ENCODE data around the gene LNPK. TPM values are rescaled to one million over a fixed set of nuclear protein-coding genes. Genes with fewer than 3 reads are reported as not detected.

Gene LNPK
- total RNA-seq, 4 donors from 2014 or later = 18.0 to 33.6 (median 25.7) TPM

DNA sequence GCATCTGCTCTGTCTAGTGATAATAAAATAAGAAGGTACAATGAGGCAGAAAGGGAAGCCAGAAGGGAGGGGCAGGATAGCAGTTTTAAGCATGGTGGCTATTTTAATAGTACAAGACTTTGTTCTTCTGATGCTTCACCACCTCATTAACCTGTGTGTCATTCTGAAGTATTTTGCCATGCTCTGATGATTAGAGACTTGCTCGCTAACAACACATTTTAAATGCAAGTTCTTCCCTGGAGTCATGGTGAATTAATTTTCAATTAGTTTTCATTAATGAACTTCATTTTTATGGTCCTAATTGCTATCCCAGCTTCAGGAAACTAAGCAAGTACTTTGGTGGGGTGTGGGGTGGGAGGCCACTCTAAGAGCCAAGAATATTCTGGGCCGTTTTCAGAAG is 25.7 kb upstream of the LNPK start:
- Histone ChIP-seq H3K27ac (no peak overlapping the region), H3K36me3 (no peaks in the 10 kb centered on the region), H3K27me3 (peaks cover 31% of the 10 kb centered on the region), H3K4me1 (peaks cover 0 to 12% (median 5%) of the 10 kb centered on the region in 4 donors), H3K9me3 (no peaks in the 10 kb centered on the region), H3K4me3 (no peak overlapping the region)
- in situ Hi-C loops (cut with MboI; ENCODE audit: low pct_ligation_motif_present in 1 of 4, low pct_unique_long_range_greater_than_20kb in 1 of 4, low sequenced_read_pairs in 3 of 4) = no loop called here
- TF ChIP-seq POLR2A (IDR thresholded peaks at IDR 0.05) (no peak), POLR2AphosphoS5 (IDR thresholded peaks at IDR 0.05) (no peak), EP300 (IDR thresholded peaks at IDR 0.05; ENCODE audit: low read depth) (no peak)
- TF ChIP-seq, protein P1, sequence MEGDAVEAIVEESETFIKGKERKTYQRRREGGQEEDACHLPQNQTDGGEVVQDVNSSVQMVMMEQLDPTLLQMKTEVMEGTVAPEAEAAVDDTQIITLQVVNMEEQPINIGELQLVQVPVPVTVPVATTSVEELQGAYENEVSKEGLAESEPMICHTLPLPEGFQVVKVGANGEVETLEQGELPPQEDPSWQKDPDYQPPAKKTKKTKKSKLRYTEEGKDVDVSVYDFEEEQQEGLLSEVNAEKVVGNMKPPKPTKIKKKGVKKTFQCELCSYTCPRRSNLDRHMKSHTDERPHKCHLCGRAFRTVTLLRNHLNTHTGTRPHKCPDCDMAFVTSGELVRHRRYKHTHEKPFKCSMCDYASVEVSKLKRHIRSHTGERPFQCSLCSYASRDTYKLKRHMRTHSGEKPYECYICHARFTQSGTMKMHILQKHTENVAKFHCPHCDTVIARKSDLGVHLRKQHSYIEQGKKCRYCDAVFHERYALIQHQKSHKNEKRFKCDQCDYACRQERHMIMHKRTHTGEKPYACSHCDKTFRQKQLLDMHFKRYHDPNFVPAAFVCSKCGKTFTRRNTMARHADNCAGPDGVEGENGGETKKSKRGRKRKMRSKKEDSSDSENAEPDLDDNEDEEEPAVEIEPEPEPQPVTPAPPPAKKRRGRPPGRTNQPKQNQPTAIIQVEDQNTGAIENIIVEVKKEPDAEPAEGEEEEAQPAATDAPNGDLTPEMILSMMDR (IDR thresholded peaks at IDR 0.05) = no peak
- WGBS, 2 donors (ENCODE audit: low coverage in 1 of 2) = 68 to 70% methylated on average over 2 of the region's 2 CpGs
- intact Hi-C loops (cut with DNase I; ENCODE audit: low total_unique reads) = no loop called here
- DNase-seq = no peak

- no peak for DNase-seq
- H3K36me3 ChIP-seq = no peaks in the 10 kb centered on the region
- peaks cover 0 to 11% (median 5%) of the 10 kb centered on the region in 4 donors for H3K4me1 ChIP-seq
- H3K4me3 ChIP-seq = no peak overlapping the region
- no peak overlapping the region for H3K27ac ChIP-seq
- TF ChIP-seq EP300 (IDR thresholded peaks at IDR 0.05; ENCODE audit: low read depth) (no peak), POLR2A (IDR thresholded peaks at IDR 0.05) (no peak), POLR2AphosphoS5 (IDR thresholded peaks at IDR 0.05) (no peak)
- TF ChIP-seq, protein P1 (IDR thresholded peaks at IDR 0.05) = no peak
- 66 to 83% methylated on average over 4 of the region's 4 CpGs for WGBS, 2 donors (ENCODE audit: low coverage in 1 of 2)
- no peaks in the 10 kb centered on the region for H3K9me3 ChIP-seq
- intact Hi-C loops (cut with DNase I; ENCODE audit: low total_unique reads) (no loop called here), in situ Hi-C loops (cut with MboI; ENCODE audit: low pct_ligation_motif_present in 1 of 4, low pct_unique_long_range_greater_than_20kb in 1 of 4, low sequenced_read_pairs in 3 of 4) (no loop called here)
- peaks cover 31% of the 10 kb centered on the region for H3K27me3 ChIP-seq
Measured at GRCh38 chr2:176025932-176026331, 23.9 kb upstream of the LNPK start.

- in situ Hi-C loops (cut with MboI; ENCODE audit: low pct_ligation_motif_present in 1 of 4, low pct_unique_long_range_greater_than_20kb in 1 of 4, low sequenced_read_pairs in 3 of 4) = no loop called here
- Histone ChIP-seq H3K9me3 (no peaks in the 10 kb centered on the region), H3K4me1 (peaks cover 0 to 5% (median 0%) of the 10 kb centered on the region in 4 donors), H3K27me3 (peaks cover 31% of the 10 kb centered on the region), H3K36me3 (no peaks in the 10 kb centered on the region), H3K27ac (no peak overlapping the region), H3K4me3 (no peak overlapping the region)
- WGBS, 2 donors (ENCODE audit: low coverage in 1 of 2) = 31 to 57% methylated on average over 2 of the region's 2 CpGs
- DNase-seq = no peak
- intact Hi-C loops (cut with DNase I; ENCODE audit: low total_unique reads) = no loop called here
- TF ChIP-seq, protein P1 (IDR thresholded peaks at IDR 0.05) = no peak
- TF ChIP-seq POLR2A (IDR thresholded peaks at IDR 0.05) (no peak), POLR2AphosphoS5 (IDR thresholded peaks at IDR 0.05) (no peak), EP300 (IDR thresholded peaks at IDR 0.05; ENCODE audit: low read depth) (no peak)
Measured at GRCh38 chr2:176024083-176024482, 22.0 kb upstream of the LNPK start.

DNA sequence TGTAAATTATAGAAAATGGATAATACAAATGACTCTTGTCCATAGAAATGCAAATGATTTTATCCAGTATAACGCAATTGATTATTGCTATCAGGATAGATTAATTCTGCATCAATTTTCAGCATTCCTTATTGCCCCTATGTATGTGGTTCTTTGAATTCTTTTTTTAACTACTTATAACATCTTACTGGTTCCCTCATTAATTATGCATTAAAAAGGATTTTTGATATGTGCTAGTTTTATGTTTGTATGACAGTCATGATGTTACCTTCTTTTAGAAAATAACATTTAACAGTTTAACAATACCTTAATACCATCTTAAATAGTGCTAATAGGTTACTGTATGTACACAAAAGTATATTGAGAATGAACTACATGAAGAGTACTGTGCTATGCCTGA is 20.0 kb upstream of the LNPK start:
- H3K4me1 ChIP-seq = peaks cover 0 to 5% (median 0%) of the 10 kb centered on the region in 4 donors
- H3K27me3 ChIP-seq = peaks cover 21% of the 10 kb centered on the region
- no peak overlapping the region for H3K27ac ChIP-seq
- 97% methylated on average over 1 of the region's 1 CpG; no CpG with 5 or more reads in 1 of the 2 donors for WGBS, 2 donors (ENCODE audit: low coverage in 1 of 2)
- TF ChIP-seq POLR2AphosphoS5 (IDR thresholded peaks at IDR 0.05) = no peak
- no peak for TF ChIP-seq POLR2A (IDR thresholded peaks at IDR 0.05)
- TF ChIP-seq, protein P1 (IDR thresholded peaks at IDR 0.05) = no peak
- no peak for TF ChIP-seq EP300 (IDR thresholded peaks at IDR 0.05; ENCODE audit: low read depth)
- no peaks in the 10 kb centered on the region for H3K36me3 ChIP-seq
- H3K9me3 ChIP-seq = no peaks in the 10 kb centered on the region
- no peak overlapping the region for H3K4me3 ChIP-seq
- in situ Hi-C loops (cut with MboI; ENCODE audit: low pct_ligation_motif_present in 1 of 4, low pct_unique_long_range_greater_than_20kb in 1 of 4, low sequenced_read_pairs in 3 of 4) (no loop called here), intact Hi-C loops (cut with DNase I; ENCODE audit: low total_unique reads) (no loop called here)
- no peak for DNase-seq
